ENCODE measurements around the gene ANTXR1. TPM values are rescaled to one million over a fixed set of nuclear protein-coding genes. Genes with fewer than 3 reads are reported as not detected.

ANTXR1 gene
- total RNA-seq, 1 experiment from 2014 or later, result 0.66 TPM

- intact Hi-C loops (cut with micrococcal nuclease; ENCODE audit: unreplicated experiment), result no loop called here
- BruUV-seq (replicated peaks), result no TSS peak
- Mint-ChIP-seq H3K4me1 (ENCODE audit: low read depth, unreplicated experiment) (no peaks in the 10 kb centered on the region), H3K27ac (ENCODE audit: unreplicated experiment) (no peak overlapping the region), H3K36me3 (ENCODE audit: insufficient read depth, unreplicated experiment) (no peaks in the 10 kb centered on the region), H3K9me3 (ENCODE audit: low read depth, unreplicated experiment) (no peaks in the 10 kb centered on the region), H3K4me3 (ENCODE audit: low read depth, unreplicated experiment) (no peak overlapping the region), H3K27me3 (ENCODE audit: unreplicated experiment) (peaks cover 100% of the 10 kb centered on the region)
- CTCF ChIA-PET, result no interaction called here
- no peak for TF ChIP-seq CTCF (IDR thresholded peaks at IDR 0.05; ENCODE audit: unreplicated experiment)
- DNase-seq, result no peak
These were observed 229.7 kb downstream of the ANTXR1 start for GRCh38 chr2:69242651-69243051.

- H3K4me3 Mint-ChIP-seq (ENCODE audit: low read depth, unreplicated experiment), result no peak overlapping the region
- intact Hi-C loops (cut with micrococcal nuclease; ENCODE audit: unreplicated experiment), result no loop called here
- CTCF ChIA-PET, result no interaction called here
- no peaks in the 10 kb centered on the region for H3K36me3 Mint-ChIP-seq (ENCODE audit: insufficient read depth, unreplicated experiment)
- no TSS peak for BruUV-seq (replicated peaks)
- no peaks in the 10 kb centered on the region for H3K9me3 Mint-ChIP-seq (ENCODE audit: low read depth, unreplicated experiment)
- TF ChIP-seq CTCF (IDR thresholded peaks at IDR 0.05; ENCODE audit: unreplicated experiment), result no peak
- no peak for DNase-seq
- H3K4me1 Mint-ChIP-seq (ENCODE audit: low read depth, unreplicated experiment), result no peaks in the 10 kb centered on the region
- H3K27me3 Mint-ChIP-seq (ENCODE audit: unreplicated experiment), result peaks cover 100% of the 10 kb centered on the region
- no peak overlapping the region for H3K27ac Mint-ChIP-seq (ENCODE audit: unreplicated experiment)
These were observed 230.7 kb downstream of the ANTXR1 start for GRCh38 chr2:69243652-69244051.

GRCh38 chr2:69244882-69245281 is 231.9 kb downstream of the ANTXR1 start:
- no peaks in the 10 kb centered on the region for H3K9me3 Mint-ChIP-seq (ENCODE audit: low read depth, unreplicated experiment)
- H3K36me3 Mint-ChIP-seq (ENCODE audit: insufficient read depth, unreplicated experiment), result no peaks in the 10 kb centered on the region
- CTCF ChIA-PET, result no interaction called here
- no TSS peak for BruUV-seq (replicated peaks)
- peaks cover 99% of the 10 kb centered on the region for H3K27me3 Mint-ChIP-seq (ENCODE audit: unreplicated experiment)
- DNase-seq, result no peak
- H3K4me1 Mint-ChIP-seq (ENCODE audit: low read depth, unreplicated experiment), result no peaks in the 10 kb centered on the region
- intact Hi-C loops (cut with micrococcal nuclease; ENCODE audit: unreplicated experiment), result no loop called here
- H3K27ac Mint-ChIP-seq (ENCODE audit: unreplicated experiment), result no peak overlapping the region
- TF ChIP-seq CTCF (IDR thresholded peaks at IDR 0.05; ENCODE audit: unreplicated experiment), result no peak
- H3K4me3 Mint-ChIP-seq (ENCODE audit: low read depth, unreplicated experiment), result no peak overlapping the region

GRCh38 chr2:69247583-69247982 is 234.6 kb downstream of the ANTXR1 start:
- no peaks in the 10 kb centered on the region for H3K36me3 Mint-ChIP-seq (ENCODE audit: insufficient read depth, unreplicated experiment)
- intact Hi-C loops (cut with micrococcal nuclease; ENCODE audit: unreplicated experiment), result no loop called here
- BruUV-seq (replicated peaks), result no TSS peak
- no peaks in the 10 kb centered on the region for H3K9me3 Mint-ChIP-seq (ENCODE audit: low read depth, unreplicated experiment)
- DNase-seq, result no peak
- CTCF ChIA-PET, result no interaction called here
- no peak overlapping the region for H3K27ac Mint-ChIP-seq (ENCODE audit: unreplicated experiment)
- no peak for TF ChIP-seq CTCF (IDR thresholded peaks at IDR 0.05; ENCODE audit: unreplicated experiment)
- no peaks in the 10 kb centered on the region for H3K4me1 Mint-ChIP-seq (ENCODE audit: low read depth, unreplicated experiment)
- peaks cover 94% of the 10 kb centered on the region for H3K27me3 Mint-ChIP-seq (ENCODE audit: unreplicated experiment)
- no peak overlapping the region for H3K4me3 Mint-ChIP-seq (ENCODE audit: low read depth, unreplicated experiment)

- Mint-ChIP-seq H3K9me3 (ENCODE audit: low read depth, unreplicated experiment) (no peaks in the 10 kb centered on the region), H3K4me1 (ENCODE audit: low read depth, unreplicated experiment) (no peaks in the 10 kb centered on the region), H3K27ac (ENCODE audit: unreplicated experiment) (no peak overlapping the region), H3K4me3 (ENCODE audit: low read depth, unreplicated experiment) (no peak overlapping the region), H3K36me3 (ENCODE audit: insufficient read depth, unreplicated experiment) (no peaks in the 10 kb centered on the region), H3K27me3 (ENCODE audit: unreplicated experiment) (peaks cover 94% of the 10 kb centered on the region)
- CTCF ChIA-PET, result no interaction called here
- no TSS peak for BruUV-seq (replicated peaks)
- intact Hi-C loops (cut with micrococcal nuclease; ENCODE audit: unreplicated experiment), result no loop called here
- no peak for DNase-seq
- TF ChIP-seq CTCF (IDR thresholded peaks at IDR 0.05; ENCODE audit: unreplicated experiment), result no peak
These were observed 235.3 kb downstream of the ANTXR1 start for GRCh38 chr2:69248232-69248631.

Measured in Calu3 (cell line).